Right ventricle myocardium inferior (tissue), 1 donor: Measurements from ENCODE around the gene CNGA3. TPM values are rescaled to one million over a fixed set of nuclear protein-coding genes. Genes with fewer than 3 reads are reported as not detected.

Experiments used
- total RNA-seq: library from RNA; stranded (reverse); fragmentation: NEBNext Ultra II Directional; extraction: Animal tissue kit (Norgen Biotek cat#: 25700); gene quantifications from one replicate; pipeline ENCODE4 v1.2.1, GENCODE V29; 2021
- donor health status: DM: no; HTN: yes; CAD: no; lungs with severe emphysema.

Gene CNGA3
- total RNA-seq, 1 donor from 2014 or later = not detected

Other genes with a start within 250 kb of the CNGA3 start
- 14.7 TPM for gene INPP4A, start 98.4 kb downstream of the CNGA3 start, total RNA-seq